Vagina (tissue), 2 donors: ENCODE measurements around the gene PDE4D. TPM values are rescaled to one million over a fixed set of nuclear protein-coding genes. Genes with fewer than 3 reads are reported as not detected.

Source experiments
- DNase-seq, 2 donors: peaks; one replicate each; pipeline ENCODE4 v3.0.0-alpha.2; 2017; ENCODE audit errors: extremely low spot score in 2 of 2
- H3K27ac ChIP-seq: fragments of 200-600 bp; sonication (generic); one replicate; pipeline ENCODE4 v1.5.1; 2019
- H3K27me3 ChIP-seq: fragments of 200-600 bp; sonication (generic); one replicate; pipeline ENCODE4 v1.5.1; 2019
- H3K36me3 ChIP-seq, 2 donors: fragments of 200-600 bp; sonication (generic); one replicate each; pipeline ENCODE4 v1.5.1; 2017 to 2019
- H3K4me1 ChIP-seq: fragments of 200-600 bp; sonication (generic); one replicate; pipeline ENCODE4 v1.5.1; 2019
- H3K4me3 ChIP-seq, 2 donors: fragments of 200-600 bp; sonication (generic); 1 replicate in 1 of 2; 2 replicates in 1 of 2; pipeline ENCODE4 v1.5.1; 2016 to 2019
- H3K9me3 ChIP-seq: fragments of 200-600 bp; sonication (generic); one replicate; pipeline ENCODE4 v1.5.1; 2019
- POLR2A ChIP-seq, 2 donors: fragments of 450-650 bp; IDR thresholded peaks; one replicate each; pipeline ENCODE4 v1.6.1; 2017; ENCODE audit warnings: antibody characterized with exemption in 2 of 2, mild to moderate bottlenecking in 2 of 2, moderate library complexity in 2 of 2
- POLR2AphosphoS5 ChIP-seq, 2 donors: sonication (generic); formaldehyde crosslinking; IDR thresholded peaks; one replicate each; pipeline ENCODE4 v1.9.0; 2017; ENCODE audit warnings: antibody characterized with exemption in 2 of 2, mild to moderate bottlenecking in 2 of 2, low read depth in 1 of 2; ENCODE audit not compliant: insufficient read depth in 1 of 2
- intact Hi-C: fragments of 100-400 bp; cut with DNase I; formaldehyde crosslinking; loops from one replicate; pipeline ENCODE4 v1.15.1; 2023
- total RNA-seq: library from RNA; depleted of rRNA; stranded (reverse); fragments of >200 nt; gene quantifications from one replicate; pipeline ENCODE4 v1.2.3, GENCODE V29; 2016
- TF ChIP-seq, protein P1 (sequence below), 3 experiments: fragments of 450-650 bp in 2 of 3; fragments of 200-600 bp in 1 of 3; sonication (generic) in 1 of 3; IDR thresholded peaks; one replicate each; pipeline ENCODE4 v1.5.1; 2017 to 2019; ENCODE audit warnings: antibody characterized with exemption in 3 of 3, mild to moderate bottlenecking in 2 of 3, moderate library complexity in 2 of 3

Gene PDE4D
- total RNA-seq, 1 donor from 2014 or later, result 86.9 TPM

DNA sequence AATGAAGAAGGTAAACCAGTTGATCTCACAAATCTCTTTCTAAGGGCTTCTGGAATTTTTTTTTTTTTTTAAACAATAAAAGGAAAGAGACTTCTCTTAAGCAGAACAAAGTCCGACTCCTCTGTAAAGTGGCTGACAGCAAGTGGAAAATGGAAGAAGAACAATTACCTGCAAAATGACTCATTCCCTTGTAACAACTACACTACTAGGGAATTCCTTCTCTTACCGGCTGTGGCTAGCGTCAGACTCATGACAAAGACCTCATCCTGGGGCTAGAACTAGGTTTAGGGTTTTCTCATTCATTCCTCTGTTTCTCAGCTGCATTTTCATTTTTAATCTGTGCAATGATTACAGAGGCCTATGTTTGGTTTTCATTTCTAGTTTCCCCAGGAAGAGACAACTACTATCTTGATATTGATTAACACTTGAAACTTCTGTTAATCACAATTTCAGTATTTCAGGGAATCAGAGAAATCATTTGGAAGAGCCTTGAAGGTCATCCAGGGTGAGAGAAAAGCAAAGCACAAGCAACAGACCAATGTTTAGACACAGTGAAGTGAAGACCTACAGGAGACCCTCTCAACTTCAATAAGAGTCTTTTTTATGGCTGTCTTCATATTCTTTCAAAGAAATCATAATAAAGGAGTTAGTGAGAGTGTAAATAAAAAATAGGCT lies 872.8 kb downstream of the PDE4D start:
- Histone ChIP-seq H3K9me3 (no peaks in the 10 kb centered on the region), H3K4me1 (no peaks in the 10 kb centered on the region), H3K36me3 (no peaks in the 10 kb centered on the region), H3K27me3 (no peaks in the 10 kb centered on the region), H3K4me3 (no peak overlapping the region), H3K27ac (no peak overlapping the region)
- intact Hi-C loops, result no loop called here
- TF ChIP-seq POLR2A (IDR thresholded peaks at IDR 0.05), result no peak
- TF ChIP-seq, protein P1, sequence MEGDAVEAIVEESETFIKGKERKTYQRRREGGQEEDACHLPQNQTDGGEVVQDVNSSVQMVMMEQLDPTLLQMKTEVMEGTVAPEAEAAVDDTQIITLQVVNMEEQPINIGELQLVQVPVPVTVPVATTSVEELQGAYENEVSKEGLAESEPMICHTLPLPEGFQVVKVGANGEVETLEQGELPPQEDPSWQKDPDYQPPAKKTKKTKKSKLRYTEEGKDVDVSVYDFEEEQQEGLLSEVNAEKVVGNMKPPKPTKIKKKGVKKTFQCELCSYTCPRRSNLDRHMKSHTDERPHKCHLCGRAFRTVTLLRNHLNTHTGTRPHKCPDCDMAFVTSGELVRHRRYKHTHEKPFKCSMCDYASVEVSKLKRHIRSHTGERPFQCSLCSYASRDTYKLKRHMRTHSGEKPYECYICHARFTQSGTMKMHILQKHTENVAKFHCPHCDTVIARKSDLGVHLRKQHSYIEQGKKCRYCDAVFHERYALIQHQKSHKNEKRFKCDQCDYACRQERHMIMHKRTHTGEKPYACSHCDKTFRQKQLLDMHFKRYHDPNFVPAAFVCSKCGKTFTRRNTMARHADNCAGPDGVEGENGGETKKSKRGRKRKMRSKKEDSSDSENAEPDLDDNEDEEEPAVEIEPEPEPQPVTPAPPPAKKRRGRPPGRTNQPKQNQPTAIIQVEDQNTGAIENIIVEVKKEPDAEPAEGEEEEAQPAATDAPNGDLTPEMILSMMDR (IDR thresholded peaks at IDR 0.05), result no peak
- TF ChIP-seq POLR2AphosphoS5 (IDR thresholded peaks at IDR 0.05; ENCODE audit: insufficient read depth in 1 of 2, low read depth in 1 of 2), result no peak
- no peak for DNase-seq

DNA sequence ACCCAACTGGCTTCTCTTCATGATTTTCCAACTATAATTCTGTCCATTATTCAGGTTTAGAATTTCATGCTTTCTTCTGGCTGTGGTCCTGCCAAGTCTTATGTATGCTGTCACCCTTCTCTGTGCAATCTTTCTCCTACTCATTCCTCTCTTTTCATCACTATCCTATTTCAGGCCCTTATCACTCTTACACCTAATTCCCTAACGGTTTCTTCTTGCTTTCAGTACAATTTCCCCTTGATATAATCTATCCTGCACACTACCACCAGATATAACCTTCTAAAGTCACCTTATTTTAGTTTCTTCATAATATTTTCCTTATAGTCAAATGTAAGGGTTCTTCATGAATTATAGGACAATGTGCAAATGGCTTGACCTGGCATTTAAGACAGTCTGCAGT lies 874.4 kb downstream of the PDE4D start:
- no peak overlapping the region for H3K27ac ChIP-seq

GRCh38 chr5:59016925-59017324 lies 876.6 kb downstream of the PDE4D start:
- no peaks in the 10 kb centered on the region for H3K36me3 ChIP-seq
- DNase-seq, result no peak
- no peaks in the 10 kb centered on the region for H3K9me3 ChIP-seq
- no peak overlapping the region for H3K27ac ChIP-seq
- H3K4me1 ChIP-seq, result no peaks in the 10 kb centered on the region
- H3K4me3 ChIP-seq, result no peak overlapping the region
- no peak for TF ChIP-seq POLR2A (IDR thresholded peaks at IDR 0.05)
- no peak for TF ChIP-seq POLR2AphosphoS5 (IDR thresholded peaks at IDR 0.05; ENCODE audit: insufficient read depth in 1 of 2, low read depth in 1 of 2)
- TF ChIP-seq, protein P1 (IDR thresholded peaks at IDR 0.05), result no peak
- H3K27me3 ChIP-seq, result no peaks in the 10 kb centered on the region
- intact Hi-C loops, result no loop called here

More for the DNA sequence above, 874.4 kb downstream of the PDE4D start:
- TF ChIP-seq POLR2AphosphoS5 (IDR thresholded peaks at IDR 0.05; ENCODE audit: insufficient read depth in 1 of 2, low read depth in 1 of 2), result no peak
- TF ChIP-seq POLR2A (IDR thresholded peaks at IDR 0.05), result no peak
- TF ChIP-seq, protein P1 (IDR thresholded peaks at IDR 0.05), result no peak
- no peaks in the 10 kb centered on the region for H3K36me3 ChIP-seq
- intact Hi-C loops, result no loop called here
- no peak for DNase-seq
- H3K4me1 ChIP-seq, result no peaks in the 10 kb centered on the region
- no peaks in the 10 kb centered on the region for H3K27me3 ChIP-seq
- no peak overlapping the region for H3K4me3 ChIP-seq
- H3K9me3 ChIP-seq, result no peaks in the 10 kb centered on the region

DNA sequence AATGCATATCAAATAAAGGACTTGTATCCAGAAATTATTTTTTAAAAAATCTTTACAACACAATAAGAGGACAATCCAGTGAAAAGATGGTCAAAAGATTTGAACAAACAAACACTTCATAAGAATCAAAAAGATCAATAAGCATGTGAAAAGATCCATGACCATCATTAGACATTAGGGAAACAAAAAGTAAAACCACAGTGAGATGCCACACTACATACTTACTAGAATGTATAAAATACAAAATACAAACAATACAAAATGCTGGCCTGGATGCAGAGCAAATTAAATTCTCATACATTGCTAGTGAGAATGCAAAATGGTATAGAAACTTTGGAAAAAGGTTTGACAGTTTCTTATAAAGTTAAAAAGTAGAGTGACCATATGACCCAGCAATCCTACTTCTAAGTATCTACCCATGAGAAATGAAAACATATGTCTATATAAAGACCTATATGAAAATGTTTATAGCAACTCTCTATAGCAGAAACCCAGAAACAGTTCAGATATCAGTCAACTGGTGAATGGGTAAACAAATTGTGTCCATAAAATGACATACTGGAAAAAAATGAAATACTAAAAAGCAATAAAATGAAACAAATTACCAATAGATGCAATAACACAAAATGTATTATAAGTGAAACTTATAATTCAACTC lies 884.6 kb downstream of the PDE4D start:
- no peak for DNase-seq
- Histone ChIP-seq H3K4me1 (no peaks in the 10 kb centered on the region), H3K9me3 (no peaks in the 10 kb centered on the region), H3K27ac (no peak overlapping the region), H3K4me3 (no peak overlapping the region), H3K36me3 (no peaks in the 10 kb centered on the region), H3K27me3 (no peaks in the 10 kb centered on the region)
- intact Hi-C loops, result loop anchor here (2.0 kb wide), 1 partner anchor 122 kb away; no protein-coding TSS in a partner anchor
- TF ChIP-seq POLR2A (IDR thresholded peaks at IDR 0.05) (no peak), POLR2AphosphoS5 (IDR thresholded peaks at IDR 0.05; ENCODE audit: insufficient read depth in 1 of 2, low read depth in 1 of 2) (no peak)
- TF ChIP-seq, protein P1 (IDR thresholded peaks at IDR 0.05), result no peak
